ENCODE measurements around the gene LIPA. TPM values are rescaled to one million over a fixed set of nuclear protein-coding genes. Genes with fewer than 3 reads are reported as not detected.
A peak's percentile ranks its signal among the peaks of the same experiment; 100 is the strongest.
"Not testable (repeated sequence)": the region's sequence is repeated elsewhere in the genome, so short reads cannot be mapped to it uniquely, and the experiment has no call there.

Gene LIPA
- total RNA-seq, 2 experiments from 2014 or later, result 23.5 to 29.2 TPM

- peak; percentile 66 for ATAC-seq
- no peaks in the 10 kb centered on the region for H3K36me3 Mint-ChIP-seq (ENCODE audit: low read depth)
- H3K27me3 Mint-ChIP-seq (ENCODE audit: low read depth), result peaks cover 37% of the 10 kb centered on the region
- H3K4me1 Mint-ChIP-seq (ENCODE audit: low read depth), result peaks cover 20% of the 10 kb centered on the region
- ChIA-PET POLR2A (interaction anchor here (0.8 to 0.9 kb wide), 3 partner anchors 120 to 372 kb away, joined by 3 read pairs; no protein-coding TSS in a partner anchor), CTCF (interaction anchor here (0.7 to 6.7 kb wide), 15 partner anchors 9 to 375 kb away, joined by 3 to 73 read pairs (median 4); partner anchors contain the start of gene LIPA)
- peak overlapping the region; percentile 65 for H3K4me3 Mint-ChIP-seq
- no peaks in the 10 kb centered on the region for H3K9me3 Mint-ChIP-seq (ENCODE audit: insufficient read depth)
- DNase-seq, result peak; percentile 49
- peak overlapping the region; percentile 32 for H3K27ac Mint-ChIP-seq
Observed at GRCh38 chr10:89206402-89207180, 45.0 kb downstream of the LIPA start.

DNA sequence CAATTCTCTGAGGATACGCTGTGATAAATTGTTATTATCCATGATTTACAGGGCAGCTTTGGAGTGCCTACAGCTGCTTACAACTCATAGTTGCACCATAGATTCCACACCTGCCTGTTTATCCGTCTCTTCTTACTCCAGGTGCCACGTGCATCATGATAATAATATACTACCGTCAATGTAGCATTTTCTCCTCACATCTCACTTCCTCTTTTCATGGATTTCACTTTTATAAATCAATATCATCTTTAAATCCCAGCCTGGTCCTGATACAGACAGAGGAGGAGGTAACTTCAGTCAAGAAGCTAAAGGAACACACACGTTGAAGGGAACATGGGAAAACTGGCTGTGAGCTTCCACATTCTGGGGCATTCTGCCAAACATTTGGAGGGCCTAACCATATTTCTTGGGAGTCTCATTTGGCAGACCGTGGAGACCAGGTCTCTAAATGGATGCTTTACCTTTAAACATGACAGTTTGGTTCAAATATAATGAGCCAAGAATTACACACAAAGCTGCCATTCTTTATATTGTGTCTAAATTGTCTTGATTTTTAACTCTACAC, 46.9 kb downstream of the LIPA start:
- Mint-ChIP-seq H3K36me3 (ENCODE audit: low read depth) (no peaks in the 10 kb centered on the region), H3K9me3 (ENCODE audit: insufficient read depth) (no peaks in the 10 kb centered on the region), H3K27ac (no peak overlapping the region), H3K4me3 (no peak overlapping the region), H3K27me3 (ENCODE audit: low read depth) (peaks cover 27% of the 10 kb centered on the region), H3K4me1 (ENCODE audit: low read depth) (peaks cover 19% of the 10 kb centered on the region)
- no peak for DNase-seq
- no peak for ATAC-seq
- ChIA-PET POLR2A (no interaction called here), CTCF (interaction anchor here (1.6 kb wide), 2 partner anchors 13 to 175 kb away, joined by 4 to 8 read pairs; no protein-coding TSS in a partner anchor)

- POLR2A ChIA-PET, result no interaction called here
- CTCF ChIA-PET, result interaction anchor here (0.7 to 1.1 kb wide), 2 partner anchors 14 to 15 kb away, joined by 3 to 4 read pairs; no protein-coding TSS in a partner anchor
Observed at GRCh38 chr10:89203237-89203636, 48.3 kb downstream of the LIPA start.

DNA sequence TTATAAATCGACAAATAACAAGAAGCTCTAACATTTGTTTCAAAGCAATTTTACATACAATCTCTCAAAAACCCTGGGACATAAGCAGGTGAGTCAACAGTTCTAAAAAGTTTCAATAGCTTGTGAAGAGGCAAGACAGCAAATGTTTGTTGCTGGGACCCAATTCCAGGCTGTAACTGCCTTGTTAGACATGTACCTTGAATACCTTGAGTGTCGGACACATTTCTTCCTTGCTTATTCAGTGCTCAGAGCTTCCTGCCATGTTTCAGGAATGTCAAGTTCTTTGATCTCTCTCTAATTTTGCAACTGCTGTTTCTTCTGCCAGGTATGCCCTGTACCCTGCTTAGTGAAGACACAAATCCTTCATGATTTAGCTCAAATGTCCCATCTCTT, 49.5 kb downstream of the LIPA start:
- Mint-ChIP-seq H3K4me3 (no peak overlapping the region), H3K9me3 (ENCODE audit: insufficient read depth) (no peaks in the 10 kb centered on the region), H3K27me3 (ENCODE audit: low read depth) (peaks cover 22% of the 10 kb centered on the region), H3K27ac (no peak overlapping the region), H3K36me3 (ENCODE audit: low read depth) (no peaks in the 10 kb centered on the region), H3K4me1 (ENCODE audit: low read depth) (peaks cover 8% of the 10 kb centered on the region)
- no peak for DNase-seq
- POLR2A ChIA-PET, result no interaction called here
- no peak for ATAC-seq
- CTCF ChIA-PET, result interaction anchor here (1.1 kb wide), 1 partner anchor 173 kb away, joined by 3 read pairs; no protein-coding TSS in a partner anchor

More at GRCh38 chr10:89203237-89203636, 48.3 kb downstream of the LIPA start:
- H3K27ac Mint-ChIP-seq, result no peak overlapping the region
- peaks cover 22% of the 10 kb centered on the region for H3K27me3 Mint-ChIP-seq (ENCODE audit: low read depth)
- no peak for ATAC-seq
- H3K4me3 Mint-ChIP-seq, result no peak overlapping the region
- no peaks in the 10 kb centered on the region for H3K36me3 Mint-ChIP-seq (ENCODE audit: low read depth)
- no peak for DNase-seq
- peaks cover 15% of the 10 kb centered on the region for H3K4me1 Mint-ChIP-seq (ENCODE audit: low read depth)
- H3K9me3 Mint-ChIP-seq (ENCODE audit: insufficient read depth), result no peaks in the 10 kb centered on the region

DNA sequence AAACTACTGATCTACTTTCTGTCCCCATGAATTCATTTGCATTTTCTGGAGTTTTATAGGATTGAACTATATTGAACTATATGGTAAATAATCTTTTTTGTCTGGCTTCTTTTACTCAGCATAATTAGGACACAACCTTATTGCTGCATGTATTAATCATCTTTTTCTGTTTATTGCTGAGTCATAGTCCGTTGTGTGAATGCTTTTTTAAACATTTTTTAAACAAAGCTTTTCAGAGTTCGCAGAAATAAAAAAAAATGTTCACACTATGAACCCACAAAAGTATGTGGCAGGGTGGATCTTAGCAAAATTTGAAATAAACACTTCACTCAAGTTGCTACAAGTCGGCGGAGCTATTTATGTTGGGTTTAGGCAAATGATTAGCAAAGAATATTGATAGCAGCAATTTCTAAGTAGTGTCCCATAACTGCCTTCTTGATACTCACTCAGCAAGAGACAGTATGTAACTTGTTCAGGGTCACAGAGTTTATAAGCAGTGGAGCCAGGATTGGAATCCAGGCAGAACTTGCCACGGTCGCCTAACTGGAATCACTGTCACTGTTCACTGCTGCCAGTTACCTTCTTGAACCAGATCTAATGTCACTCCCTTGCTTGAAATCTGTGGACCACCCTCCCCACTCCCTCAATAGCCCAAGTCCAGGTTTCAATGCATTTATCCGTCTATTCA, 50.1 kb downstream of the LIPA start:
- Mint-ChIP-seq H3K27me3 (ENCODE audit: low read depth) (peaks cover 16% of the 10 kb centered on the region), H3K27ac (no peak overlapping the region), H3K4me1 (ENCODE audit: low read depth) (peaks cover 3% of the 10 kb centered on the region), H3K36me3 (ENCODE audit: low read depth) (no peaks in the 10 kb centered on the region), H3K9me3 (ENCODE audit: insufficient read depth) (no peaks in the 10 kb centered on the region), H3K4me3 (no peak overlapping the region)
- ATAC-seq (no peak), DNase-seq (no peak)
- ChIA-PET CTCF (interaction anchor here (1.1 kb wide), 1 partner anchor 172 kb away, joined by 3 read pairs; no protein-coding TSS in a partner anchor), POLR2A (no interaction called here)

- DNase-seq (no peak), ATAC-seq (no peak)
- CTCF ChIA-PET, result interaction anchor here (0.8 to 2.3 kb wide), 6 partner anchors 10 to 263 kb away, joined by 3 to 11 read pairs (median 4); partner anchors contain the start of gene CH25H
- POLR2A ChIA-PET, result no interaction called here
- Mint-ChIP-seq H3K4me1 (ENCODE audit: low read depth) (peaks cover 10% of the 10 kb centered on the region), H3K27me3 (ENCODE audit: low read depth) (peaks cover 9% of the 10 kb centered on the region), H3K36me3 (ENCODE audit: low read depth) (no peaks in the 10 kb centered on the region), H3K4me3 (no peak overlapping the region), H3K27ac (no peak overlapping the region), H3K9me3 (ENCODE audit: insufficient read depth) (no peaks in the 10 kb centered on the region)
Observed at GRCh38 chr10:89197473-89197872, 54.1 kb downstream of the LIPA start.

DNA sequence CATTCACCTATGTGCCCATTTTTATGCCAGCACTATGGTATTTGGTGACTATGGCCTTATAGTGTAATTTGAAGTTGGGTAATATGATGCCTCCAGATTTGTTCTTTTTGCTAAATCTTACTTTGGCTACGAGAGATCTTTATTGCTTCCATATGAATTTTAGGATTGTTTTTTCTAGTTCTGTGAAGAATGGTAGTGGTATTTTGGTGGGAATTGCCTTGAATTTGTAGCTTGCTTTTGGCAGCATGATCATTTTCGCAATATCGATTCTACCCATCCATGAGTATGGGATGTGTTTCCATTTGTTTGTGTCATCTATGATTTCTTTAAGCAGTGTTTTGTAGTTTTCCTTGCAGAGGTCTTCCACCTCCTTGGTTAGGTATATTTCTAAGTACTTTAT, 60.3 kb downstream of the LIPA start:
- ATAC-seq; H3K9me3 Mint-ChIP-seq (ENCODE audit: insufficient read depth); H3K27ac Mint-ChIP-seq; H3K4me3 Mint-ChIP-seq; H3K36me3 Mint-ChIP-seq (ENCODE audit: low read depth); H3K27me3 Mint-ChIP-seq (ENCODE audit: low read depth); DNase-seq; H3K4me1 Mint-ChIP-seq (ENCODE audit: low read depth); POLR2A ChIA-PET: not testable (repeated sequence)
- CTCF ChIA-PET, result interaction anchor here (2.6 kb wide), 1 partner anchor 16 kb away, joined by 7 read pairs; the partner anchor contains the start of gene CH25H

- Mint-ChIP-seq H3K4me3 (no peak overlapping the region), H3K4me1 (ENCODE audit: low read depth) (peaks cover 12% of the 10 kb centered on the region), H3K27me3 (ENCODE audit: low read depth) (peaks cover 8% of the 10 kb centered on the region), H3K27ac (no peak overlapping the region), H3K36me3 (ENCODE audit: low read depth) (no peaks in the 10 kb centered on the region), H3K9me3 (ENCODE audit: insufficient read depth) (peaks cover 8% of the 10 kb centered on the region)
- POLR2A ChIA-PET, result no interaction called here
- no peak for ATAC-seq
- DNase-seq, result no peak
- CTCF ChIA-PET, result no interaction called here
Observed at GRCh38 chr10:89189211-89189734, 62.3 kb downstream of the LIPA start.

GRCh38 chr10:89185658-89186057, 65.9 kb downstream of the LIPA start:
- ChIA-PET POLR2A (no interaction called here), CTCF (interaction anchor here (1.3 kb wide), 1 partner anchor 251 kb away, joined by 3 read pairs; no protein-coding TSS in a partner anchor)
- Mint-ChIP-seq H3K27me3 (ENCODE audit: low read depth) (peaks cover 21% of the 10 kb centered on the region), H3K9me3 (ENCODE audit: insufficient read depth) (peaks cover 8% of the 10 kb centered on the region), H3K27ac (no peak overlapping the region), H3K4me3 (no peak overlapping the region), H3K4me1 (ENCODE audit: low read depth) (peaks cover 3% of the 10 kb centered on the region), H3K36me3 (ENCODE audit: low read depth) (no peaks in the 10 kb centered on the region)
- DNase-seq, result no peak
- ATAC-seq, result no peak

GRCh38 chr10:89184638-89185037, 66.9 kb downstream of the LIPA start:
- Mint-ChIP-seq H3K9me3 (ENCODE audit: insufficient read depth) (peaks cover 8% of the 10 kb centered on the region), H3K27ac (no peak overlapping the region), H3K4me1 (ENCODE audit: low read depth) (peaks cover 3% of the 10 kb centered on the region), H3K36me3 (ENCODE audit: low read depth) (no peaks in the 10 kb centered on the region), H3K4me3 (no peak overlapping the region), H3K27me3 (ENCODE audit: low read depth) (peaks cover 21% of the 10 kb centered on the region)
- CTCF ChIA-PET, result interaction anchor here (1.0 to 1.3 kb wide), 2 partner anchors 32 to 250 kb away, joined by 3 read pairs; no protein-coding TSS in a partner anchor
- POLR2A ChIA-PET, result no interaction called here
- ATAC-seq, result no peak
- no peak for DNase-seq

GRCh38 chr10:89183571-89183970, 68.0 kb downstream of the LIPA start:
- Mint-ChIP-seq H3K27ac (no peak overlapping the region), H3K4me1 (ENCODE audit: low read depth) (peaks cover 3% of the 10 kb centered on the region), H3K36me3 (ENCODE audit: low read depth) (no peaks in the 10 kb centered on the region), H3K27me3 (ENCODE audit: low read depth) (peaks cover 21% of the 10 kb centered on the region), H3K9me3 (ENCODE audit: insufficient read depth) (peaks cover 5% of the 10 kb centered on the region), H3K4me3 (no peak overlapping the region)
- POLR2A ChIA-PET, result no interaction called here
- ATAC-seq (no peak), DNase-seq (no peak)
- CTCF ChIA-PET, result interaction anchor here (0.9 kb wide), 1 partner anchor 9 kb away, joined by 3 read pairs; no protein-coding TSS in a partner anchor
